ENCODE measurements around the gene ONECUT1. TPM values are rescaled to one million over a fixed set of nuclear protein-coding genes. Genes with fewer than 3 reads are reported as not detected.

Gene ONECUT1
- total and polyA plus RNA-seq, 2 of the 8 experiments (the other 6 are each of a cell fraction or from before 2014, with no cell fraction given), result 0.65 to 6.4 TPM

GRCh38 chr15:52746162-52746757 is 43.9 kb downstream of the ONECUT1 start:
- H3K79me1 ChIP-seq (ENCODE audit: low read depth, low read length), result no peaks in the 10 kb centered on the region
- peak overlapping the region; percentile 99 for H4K91ac ChIP-seq (replicated peaks; ENCODE audit: insufficient read length, low read length)
- H3K4ac ChIP-seq (replicated peaks; ENCODE audit: insufficient read length, low read depth, low read length), result peak overlapping the region; percentile 98
- H3K18ac ChIP-seq (ENCODE audit: extremely low read depth, low read length), result peak overlapping the region; percentile 93
- H3K9ac ChIP-seq (replicated peaks in 1 of 4; ENCODE audit: extremely low read depth in 1 of 4, low read depth in 3 of 4, low read length in 3 of 4), result peak overlapping the region in 3 of 4 experiments; percentile 33 to 71 (median 66); a peak in 4 of 7 replicates
- FAIRE-seq (no peak), DNase-seq (ENCODE audit: low read depth in 1 of 2, low spot score in 2 of 2) (no peak)
- H3K79me2 ChIP-seq (ENCODE audit: control insufficient read depth in 1 of 2, insufficient read depth in 2 of 2, low read length in 2 of 2), result no peaks in the 10 kb centered on the region
- peak overlapping the region; percentile 66 to 89 for H3K4me2 ChIP-seq (ENCODE audit: insufficient read depth in 1 of 2, low read depth in 2 of 2, low read length in 2 of 2)
- no peaks in the 10 kb centered on the region for H4K20me1 ChIP-seq (replicated peaks in 1 of 2; ENCODE audit: control insufficient read depth in 1 of 2, insufficient read depth in 2 of 2, low read length in 2 of 2)
- peak overlapping the region; percentile 92 for H3K27ac ChIP-seq (ENCODE audit: low read depth, low read length)
- H2BK15ac ChIP-seq (ENCODE audit: low read length), result peak overlapping the region; percentile 4; the same call in 1 of the 2 replicates
- H3K9me3 ChIP-seq (ENCODE audit: insufficient read depth in 2 of 2, low read depth in 1 of 2, low read length in 1 of 2), result 0 out of 4 replicates have a peak, but pooled peaks cover 0 to 3% of the 10 kb centered on the region in 2 experiments
- H2BK20ac ChIP-seq (ENCODE audit: low read length), result peak overlapping the region; percentile 97
- peak overlapping the region; percentile 57 for H2AK5ac ChIP-seq (ENCODE audit: low read depth, low read length)
- no peaks in the 10 kb centered on the region for H3K27me3 ChIP-seq (replicated peaks in 1 of 4; ENCODE audit: control insufficient read depth in 3 of 4, extremely low read depth in 1 of 4, insufficient read depth in 3 of 4, low read length in 3 of 4)
- peaks cover 10 to 30% (median 22%) of the 10 kb centered on the region in 4 experiments; a peak in 5 of 7 replicates for H3K4me1 ChIP-seq (replicated peaks in 1 of 4; ENCODE audit: control insufficient read depth in 3 of 4, insufficient read depth in 4 of 4, low read length in 3 of 4)
- no peak overlapping the region; the same call in 1 of the 2 replicates for H4K8ac ChIP-seq (ENCODE audit: extremely low read depth, insufficient read depth, low read length)
- peak overlapping the region in 2 of 4 experiments; percentile 10 to 50; a peak in 4 of 8 replicates for H3K4me3 ChIP-seq (ENCODE audit: extremely low read depth in 1 of 4, insufficient read depth in 2 of 4, low read depth in 3 of 4, low read length in 4 of 4)
- POLR2A ChIA-PET (ENCODE audit: partially characterized antibody), result interaction anchor here (0.7 to 3.1 kb wide), 9 partner anchors 9 to 357 kb away, joined by 3 to 20 read pairs (median 4); partner anchors contain the start of gene ONECUT1
- H3K36me3 ChIP-seq (ENCODE audit: control insufficient read depth in 2 of 4, insufficient read depth in 4 of 4, low read length in 3 of 4), result no peaks in the 10 kb centered on the region
- peak overlapping the region; percentile 91 for H3K56ac ChIP-seq (replicated peaks; ENCODE audit: insufficient read length, low read depth, low read length)
- H3K23me2 ChIP-seq (ENCODE audit: low read depth, low read length), result no peaks in the 10 kb centered on the region
- peak overlapping the region; percentile 98 for H2BK5ac ChIP-seq (ENCODE audit: low read depth, low read length)
- H3K23ac ChIP-seq (ENCODE audit: insufficient read length), result no peak overlapping the region
- H2BK12ac ChIP-seq (ENCODE audit: low read depth, low read length), result peak overlapping the region; percentile 92
- no peak overlapping the region for H3K14ac ChIP-seq (ENCODE audit: insufficient read length)
- 35% methylated on average over 6 of the region's 6 CpGs; no CpG with 5 or more reads in 1 of the 2 experiments for WGBS, 2 experiments (ENCODE audit: extremely low coverage in 1 of 2, insufficient coverage in 1 of 2, insufficient read length in 1 of 2, insufficient replicate concordance in 2 of 2, low coverage in 1 of 2, low lambda C conversion rate in 2 of 2, missing lambda C conversion rate in 1 of 2)
- H2BK120ac ChIP-seq (replicated peaks; ENCODE audit: low read depth, low read length), result peak overlapping the region; percentile 97
- CTCF ChIA-PET (ENCODE audit: partially characterized antibody), result interaction anchor here (1.2 to 1.5 kb wide), 2 partner anchors 18 to 19 kb away, joined by 3 to 5 read pairs; no protein-coding TSS in a partner anchor
- peak overlapping the region; percentile 91 for H4K5ac ChIP-seq (ENCODE audit: insufficient read length, low read depth, low read length)
- no peak overlapping the region for H2AFZ ChIP-seq (ENCODE audit: low read length)
- TF ChIP-seq KDM4A (IDR thresholded peaks at IDR 0.05; ENCODE audit: low read depth, low read length, severe bottlenecking), result peak; percentile 10
- no peak for TF ChIP-seq TBP (IDR thresholded peaks at IDR 0.05; ENCODE audit: low read depth, low read length)
- no peak for TF ChIP-seq EP300 (IDR thresholded peaks at IDR 0.05; ENCODE audit: borderline replicate concordance in 1 of 2, low read depth in 2 of 2, low read length in 2 of 2)
- TF ChIP-seq CTBP2 (IDR thresholded peaks at IDR 0.05; ENCODE audit: borderline replicate concordance, insufficient read depth, insufficient read length, low read length), result no peak
- TF ChIP-seq YY1 (IDR thresholded peaks at IDR 0.05; ENCODE audit: low read depth, low read length), result 0 out of 2 replicates have a peak, but pooled peaks have one; percentile 35
- no peak for TF ChIP-seq GABPA (IDR thresholded peaks at IDR 0.05; ENCODE audit: borderline replicate concordance, insufficient read depth, low read length)
- no peak for TF ChIP-seq SIX5 (IDR thresholded peaks at IDR 0.05; ENCODE audit: low read depth, low read length)
- no peak for TF ChIP-seq RXRA (IDR thresholded peaks at IDR 0.05; ENCODE audit: insufficient read depth, low read depth, low read length)
- TF ChIP-seq E2F6 (IDR thresholded peaks at IDR 0.05), result no peak
- TF ChIP-seq SP2 (IDR thresholded peaks at IDR 0.05; ENCODE audit: low read length), result no peak
- no peak for TF ChIP-seq GTF2F1 (IDR thresholded peaks at IDR 0.05; ENCODE audit: borderline replicate concordance, low read depth, low read length)
